SU-DHL-6 (cell line): ENCODE measurements around the gene PNMA8C.

Source experiments
- EZH2phosphoT487 ChIP-seq: fragments of 200-600 bp; sonication (generic), shearing (Covaris generic); conservative IDR thresholded peaks from 2 replicates; pipeline ENCODE4 v1.6.1; 2018; ENCODE audit warnings: mild to moderate bottlenecking, antibody characterized with exemption, low read length, moderate library complexity, mixed read lengths
- TF ChIP-seq, protein P1 (sequence below): fragments of 200-600 bp; sonication (generic); IDR thresholded peaks from one replicate; pipeline ENCODE4 v1.5.1; 2017; ENCODE audit warnings: antibody characterized with exemption, mild to moderate bottlenecking, low read length, moderate library complexity; ENCODE audit not compliant: insufficient read depth, poor library complexity, severe bottlenecking

DNA sequence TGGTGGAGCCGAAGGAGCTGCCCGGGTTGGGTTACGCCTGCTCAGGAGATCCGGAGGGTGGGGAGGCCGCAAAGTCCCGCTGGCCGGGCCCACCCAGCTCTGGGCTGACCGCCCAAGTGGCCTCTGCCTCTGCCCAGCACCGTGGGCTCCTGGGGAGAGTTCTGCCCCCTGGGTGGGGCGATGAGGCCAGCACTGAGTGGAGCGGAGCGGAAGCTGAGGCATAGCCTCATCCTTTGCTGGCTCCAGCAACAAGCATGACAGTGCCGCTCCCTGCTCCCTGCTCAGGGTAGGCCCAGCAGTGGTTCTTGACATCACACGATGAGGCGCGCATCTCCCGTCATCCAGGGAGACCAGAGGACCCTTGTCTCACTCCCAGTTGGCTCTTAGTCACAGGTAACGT, 37.9 kb downstream of the PNMA8C start:
- TF ChIP-seq, protein P1, sequence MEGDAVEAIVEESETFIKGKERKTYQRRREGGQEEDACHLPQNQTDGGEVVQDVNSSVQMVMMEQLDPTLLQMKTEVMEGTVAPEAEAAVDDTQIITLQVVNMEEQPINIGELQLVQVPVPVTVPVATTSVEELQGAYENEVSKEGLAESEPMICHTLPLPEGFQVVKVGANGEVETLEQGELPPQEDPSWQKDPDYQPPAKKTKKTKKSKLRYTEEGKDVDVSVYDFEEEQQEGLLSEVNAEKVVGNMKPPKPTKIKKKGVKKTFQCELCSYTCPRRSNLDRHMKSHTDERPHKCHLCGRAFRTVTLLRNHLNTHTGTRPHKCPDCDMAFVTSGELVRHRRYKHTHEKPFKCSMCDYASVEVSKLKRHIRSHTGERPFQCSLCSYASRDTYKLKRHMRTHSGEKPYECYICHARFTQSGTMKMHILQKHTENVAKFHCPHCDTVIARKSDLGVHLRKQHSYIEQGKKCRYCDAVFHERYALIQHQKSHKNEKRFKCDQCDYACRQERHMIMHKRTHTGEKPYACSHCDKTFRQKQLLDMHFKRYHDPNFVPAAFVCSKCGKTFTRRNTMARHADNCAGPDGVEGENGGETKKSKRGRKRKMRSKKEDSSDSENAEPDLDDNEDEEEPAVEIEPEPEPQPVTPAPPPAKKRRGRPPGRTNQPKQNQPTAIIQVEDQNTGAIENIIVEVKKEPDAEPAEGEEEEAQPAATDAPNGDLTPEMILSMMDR: no peak
- TF ChIP-seq EZH2phosphoT487: no peak
